GM18520 (cell line): ENCODE results near the gene SYNPO2.

Experiments used
- ATAC-seq: cut with Tn5 transposase; IDR thresholded peaks from one replicate; pipeline ENCODE4 v1.9.1; 2021; ENCODE audit not compliant: unreplicated experiment

Gene SYNPO2

DNA sequence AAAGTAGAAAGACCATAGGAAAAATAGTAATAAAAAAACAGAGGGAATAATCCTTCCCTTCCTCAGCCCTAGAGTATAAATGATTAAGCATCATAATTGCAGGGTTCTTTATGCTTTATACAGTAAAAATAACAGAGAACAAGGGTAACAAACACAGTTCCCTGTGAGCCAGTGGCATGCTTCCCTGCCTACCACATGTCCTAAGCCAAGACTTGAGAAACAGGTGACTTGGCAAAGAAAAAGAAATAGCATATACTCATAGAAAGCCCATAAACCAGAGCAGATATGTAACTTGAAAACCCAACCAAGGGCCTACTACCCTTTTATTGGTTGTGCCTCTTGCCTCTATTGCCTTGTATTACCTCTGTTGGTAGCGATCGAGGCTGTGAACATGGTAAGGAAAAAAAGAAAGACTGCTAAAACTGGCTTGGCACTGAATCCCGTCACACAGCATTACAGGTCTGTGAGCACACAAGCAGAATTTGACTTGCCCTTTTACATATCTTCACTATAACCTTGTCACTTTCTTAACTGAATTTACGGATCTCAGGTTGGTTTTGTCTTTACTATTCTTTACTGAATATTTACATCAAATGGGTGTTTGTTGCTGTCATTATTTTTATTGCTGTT is 216.1 kb downstream of the SYNPO2 start:
- ATAC-seq = no peak

DNA sequence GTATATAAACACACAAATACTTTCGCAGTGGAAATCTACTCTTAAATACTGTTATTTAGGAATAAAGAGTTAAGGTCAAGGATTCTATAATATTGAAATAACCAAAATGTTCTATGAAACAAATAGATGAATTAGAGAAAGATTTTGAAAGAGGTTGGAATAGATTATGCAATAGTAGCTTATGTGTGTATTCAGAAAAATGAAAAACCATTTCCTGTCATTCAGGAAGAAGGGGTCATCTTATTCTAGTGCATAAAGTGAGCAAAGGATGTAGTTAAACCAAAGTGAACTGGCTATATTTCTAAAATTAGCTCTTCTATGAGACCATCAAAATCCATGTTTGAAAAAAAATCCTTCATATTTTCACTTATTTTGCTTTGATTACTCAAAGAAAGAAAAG is 217.0 kb downstream of the SYNPO2 start:
- no peak for ATAC-seq

GRCh38 chr4:119106036-119107000 is 217.7 kb downstream of the SYNPO2 start:
- no peak for ATAC-seq

- no peak for ATAC-seq
Observed at GRCh38 chr4:119110121-119110520, 221.5 kb downstream of the SYNPO2 start.
